GM06990 (cell line): ENCODE measurements around the gene NOP9.

Experiments
- DNase-seq: peaks from one replicate; pipeline ENCODE4 v3.0.0-alpha.2; 2011; ENCODE audit not compliant: insufficient read length; ENCODE audit errors: extremely low read depth
- H3K27me3 ChIP-seq: replicated peaks from 2 replicates; pipeline ENCODE4 v1.6.0; 2011; ENCODE audit warnings: low read length; ENCODE audit not compliant: control insufficient read depth, insufficient read depth
- H3K36me3 ChIP-seq: 2 replicates; pipeline ENCODE4 v1.5.1; 2011; ENCODE audit warnings: low read length; ENCODE audit not compliant: control insufficient read depth, insufficient read depth
- H3K4me3 ChIP-seq: replicated peaks from 2 replicates; pipeline ENCODE4 v1.5.1; 2011; ENCODE audit warnings: low read depth, mild to moderate bottlenecking, control low read depth, low read length
- TF ChIP-seq, protein P1 (sequence below): IDR thresholded peaks from 2 replicates; pipeline ENCODE4 v1.5.1; 2011; ENCODE audit warnings: low read length, control low read depth, mild to moderate bottlenecking, inconsistent platforms; ENCODE audit not compliant: insufficient read depth, poor library complexity, severe bottlenecking

The NOP9 gene

GRCh38 chr14:24286996-24287395 lies 12.7 kb upstream of the NOP9 start:
- DNase-seq = no peak
- H3K4me3 ChIP-seq = no peak overlapping the region
- H3K27me3 ChIP-seq = no peaks in the 10 kb centered on the region
- H3K36me3 ChIP-seq = peaks cover 15% of the 10 kb centered on the region
- TF ChIP-seq, protein P1, sequence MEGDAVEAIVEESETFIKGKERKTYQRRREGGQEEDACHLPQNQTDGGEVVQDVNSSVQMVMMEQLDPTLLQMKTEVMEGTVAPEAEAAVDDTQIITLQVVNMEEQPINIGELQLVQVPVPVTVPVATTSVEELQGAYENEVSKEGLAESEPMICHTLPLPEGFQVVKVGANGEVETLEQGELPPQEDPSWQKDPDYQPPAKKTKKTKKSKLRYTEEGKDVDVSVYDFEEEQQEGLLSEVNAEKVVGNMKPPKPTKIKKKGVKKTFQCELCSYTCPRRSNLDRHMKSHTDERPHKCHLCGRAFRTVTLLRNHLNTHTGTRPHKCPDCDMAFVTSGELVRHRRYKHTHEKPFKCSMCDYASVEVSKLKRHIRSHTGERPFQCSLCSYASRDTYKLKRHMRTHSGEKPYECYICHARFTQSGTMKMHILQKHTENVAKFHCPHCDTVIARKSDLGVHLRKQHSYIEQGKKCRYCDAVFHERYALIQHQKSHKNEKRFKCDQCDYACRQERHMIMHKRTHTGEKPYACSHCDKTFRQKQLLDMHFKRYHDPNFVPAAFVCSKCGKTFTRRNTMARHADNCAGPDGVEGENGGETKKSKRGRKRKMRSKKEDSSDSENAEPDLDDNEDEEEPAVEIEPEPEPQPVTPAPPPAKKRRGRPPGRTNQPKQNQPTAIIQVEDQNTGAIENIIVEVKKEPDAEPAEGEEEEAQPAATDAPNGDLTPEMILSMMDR = no peak

GRCh38 chr14:24289649-24290280 lies 9.9 kb upstream of the NOP9 start:
- H3K36me3 ChIP-seq = peaks cover 22% of the 10 kb centered on the region
- H3K4me3 ChIP-seq = no peak overlapping the region
- no peak for DNase-seq
- TF ChIP-seq, protein P1 = no peak
- no peaks in the 10 kb centered on the region for H3K27me3 ChIP-seq

- TF ChIP-seq, protein P1 = no peak
- no peaks in the 10 kb centered on the region for H3K27me3 ChIP-seq
- H3K36me3 ChIP-seq = peaks cover 22% of the 10 kb centered on the region
- no peak for DNase-seq
- H3K4me3 ChIP-seq = no peak overlapping the region
These were observed 8.9 kb upstream of the NOP9 start for GRCh38 chr14:24290746-24291145.

- H3K27me3 ChIP-seq = no peaks in the 10 kb centered on the region
- no peak for DNase-seq
- TF ChIP-seq, protein P1 = no peak
- H3K36me3 ChIP-seq = peaks cover 24% of the 10 kb centered on the region
- no peak overlapping the region for H3K4me3 ChIP-seq
These were observed 8.1 kb upstream of the NOP9 start for GRCh38 chr14:24291446-24292117.

DNA sequence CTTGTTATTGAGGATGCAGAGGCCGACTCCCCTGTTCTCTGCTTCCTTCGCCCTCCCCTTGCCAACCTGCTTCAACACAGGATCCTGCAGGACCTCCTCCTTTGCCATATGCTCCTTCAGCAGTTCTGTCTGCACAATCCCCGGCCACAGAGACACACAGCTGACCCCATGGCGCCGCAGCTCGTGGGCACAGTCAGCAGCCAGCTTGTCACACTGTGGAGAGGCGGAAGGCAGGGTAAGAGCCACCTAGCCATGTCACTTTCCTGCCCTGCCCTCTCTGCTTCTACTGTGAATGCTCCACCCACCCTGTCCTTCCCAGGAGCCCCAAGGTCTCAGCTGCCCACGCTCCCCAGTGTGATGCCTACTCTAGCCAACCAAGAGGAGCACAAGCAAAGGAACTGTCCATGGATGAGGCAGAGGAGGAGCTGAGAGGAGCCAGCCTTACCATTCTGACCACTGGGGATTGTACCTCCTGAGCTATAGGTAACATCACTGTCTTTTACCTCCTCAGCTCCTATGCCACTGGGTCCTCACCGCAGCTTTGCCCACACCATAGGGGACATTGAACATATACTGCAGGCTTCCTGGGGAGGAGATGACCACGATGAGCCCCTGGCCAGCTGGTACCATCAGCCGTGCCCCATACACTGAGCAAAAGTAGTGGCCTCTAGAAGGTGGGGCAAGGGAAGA lies 7.4 kb upstream of the NOP9 start:
- Histone ChIP-seq H3K27me3 (no peaks in the 10 kb centered on the region), H3K4me3 (no peak overlapping the region), H3K36me3 (peaks cover 24% of the 10 kb centered on the region)
- no peak for DNase-seq
- TF ChIP-seq, protein P1 = no peak
